GM12874 (cell line): ENCODE results near the gene IL10RB.

Experiments used
- CTCF ChIP-seq: IDR thresholded peaks from 2 replicates; pipeline ENCODE4 v1.5.1; 2011; ENCODE audit warnings: low read depth, mild to moderate bottlenecking, control low read depth, low read length, moderate library complexity; ENCODE audit not compliant: insufficient read depth

IL10RB gene

GRCh38 chr21:33266050-33266788 is at the start of gene IL10RB:
Gene IL10RB (plus strand): TSS chr21:33266367. CDS start chr21:33266466, 99 bp downstream.
- no peak for TF ChIP-seq CTCF

GRCh38 chr21:33217138-33217520 is 49.0 kb upstream of the IL10RB start:
- TF ChIP-seq CTCF, result no peak

- TF ChIP-seq CTCF, result no peak
Observed at GRCh38 chr21:33219300-33219699, 46.9 kb upstream of the IL10RB start.

GRCh38 chr21:33219954-33220353 is 46.2 kb upstream of the IL10RB start:
- no peak for TF ChIP-seq CTCF

GRCh38 chr21:33228455-33228854 is 37.7 kb upstream of the IL10RB start:
- no peak for TF ChIP-seq CTCF

- no peak for TF ChIP-seq CTCF
Observed at GRCh38 chr21:33229099-33229783, 36.9 kb upstream of the IL10RB start.

- no peak for TF ChIP-seq CTCF
Observed at GRCh38 chr21:33229784-33230544, 36.2 kb upstream of the IL10RB start, which contains the start of gene IFNAR2. Gene IFNAR2 (plus strand): TSS chr21:33229938. CDS start chr21:33241923, 11,985 bp downstream.
